HUES6 (cell line): ENCODE measurements around the gene TMEM135.
"Not testable (repeated sequence)": the region's sequence is repeated elsewhere in the genome, so short reads cannot be mapped to it uniquely, and the experiment has no call there.

Source experiments
- H3K27ac ChIP-seq: 2 replicates; pipeline ENCODE4 v1.7.0; 2013; ENCODE audit warnings: low read depth, mild to moderate bottlenecking, low read length, inconsistent platforms
- H3K27me3 ChIP-seq: 2 replicates; pipeline ENCODE4 v1.6.1; 2013; ENCODE audit warnings: low read length; ENCODE audit not compliant: control insufficient read depth, insufficient read depth
- H3K36me3 ChIP-seq: 2 replicates; pipeline ENCODE4 v1.6.1; 2013; ENCODE audit warnings: low read length; ENCODE audit not compliant: control insufficient read depth, insufficient read depth
- H3K4me1 ChIP-seq: 2 replicates; pipeline ENCODE4 v1.6.1; 2013; ENCODE audit warnings: low read length; ENCODE audit not compliant: control insufficient read depth, insufficient read depth
- H3K4me3 ChIP-seq: 2 replicates; pipeline ENCODE4 v1.5.1; 2013; ENCODE audit warnings: low read depth, low read length
- H3K9ac ChIP-seq: one replicate; pipeline ENCODE4 v1.6.1; 2013; ENCODE audit warnings: mild to moderate bottlenecking, low read length
- H3K9me3 ChIP-seq: 2 replicates; pipeline ENCODE4 v1.6.1; 2013; ENCODE audit warnings: low read depth, low read length; ENCODE audit not compliant: control insufficient read depth, insufficient read depth

Gene TMEM135

GRCh38 chr11:87174870-87175269 lies 137.1 kb downstream of the TMEM135 start:
- no peak overlapping the region for H3K27ac ChIP-seq
- no peaks in the 10 kb centered on the region for H3K27me3 ChIP-seq
- peaks cover 5% of the 10 kb centered on the region; the same call in 1 of the 2 replicates for H3K9me3 ChIP-seq
- H3K4me1 ChIP-seq, result peaks cover 10% of the 10 kb centered on the region
- H3K4me3 ChIP-seq, result no peak overlapping the region
- H3K36me3 ChIP-seq, result no peaks in the 10 kb centered on the region; the same call in 1 of the 2 replicates
- no peak overlapping the region for H3K9ac ChIP-seq

GRCh38 chr11:87176044-87176443 lies 138.3 kb downstream of the TMEM135 start:
- Histone ChIP-seq H3K4me3 (no peak overlapping the region), H3K27me3 (no peaks in the 10 kb centered on the region), H3K27ac (no peak overlapping the region), H3K36me3 (no peaks in the 10 kb centered on the region; the same call in 1 of the 2 replicates), H3K9ac (no peak overlapping the region), H3K9me3 (peaks cover 5% of the 10 kb centered on the region; the same call in 1 of the 2 replicates), H3K4me1 (peaks cover 10% of the 10 kb centered on the region)

DNA sequence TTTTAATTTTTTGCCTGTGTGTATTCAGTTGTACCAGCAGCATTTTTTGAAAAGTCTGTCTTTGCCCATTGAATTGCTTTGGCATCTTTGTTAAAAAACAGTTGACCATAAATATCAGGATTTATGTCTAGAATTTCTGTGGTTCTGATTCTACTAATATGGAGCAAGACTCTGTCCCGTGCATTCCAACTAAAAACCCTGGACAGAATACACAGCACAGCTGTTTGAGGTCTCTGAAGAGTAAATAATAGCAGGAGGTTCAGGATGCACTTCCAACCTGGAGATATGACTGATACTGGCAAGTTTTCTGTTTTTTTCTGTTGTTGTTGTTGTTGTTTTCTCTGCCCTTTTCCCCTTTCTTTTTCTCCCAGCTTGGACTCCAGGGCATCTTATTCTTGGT lies 141.9 kb downstream of the TMEM135 start:
- H3K4me1 ChIP-seq, result peaks cover 10% of the 10 kb centered on the region
- no peaks in the 10 kb centered on the region for H3K27me3 ChIP-seq
- no peak overlapping the region for H3K4me3 ChIP-seq
- H3K27ac ChIP-seq, result no peak overlapping the region
- peaks cover 5% of the 10 kb centered on the region; the same call in 1 of the 2 replicates for H3K9me3 ChIP-seq
- H3K9ac ChIP-seq, result no peak overlapping the region
- H3K36me3 ChIP-seq, result no peaks in the 10 kb centered on the region; the same call in 1 of the 2 replicates

GRCh38 chr11:87180742-87181141 lies 143.0 kb downstream of the TMEM135 start:
- Histone ChIP-seq H3K9me3 (peaks cover 5% of the 10 kb centered on the region; the same call in 1 of the 2 replicates), H3K9ac (no peak overlapping the region), H3K27ac (no peak overlapping the region), H3K4me1 (peaks cover 7% of the 10 kb centered on the region), H3K36me3 (no peaks in the 10 kb centered on the region; the same call in 1 of the 2 replicates), H3K27me3 (no peaks in the 10 kb centered on the region), H3K4me3 (no peak overlapping the region)

GRCh38 chr11:87181143-87181542 lies 143.4 kb downstream of the TMEM135 start:
- H3K27ac ChIP-seq, result no peak overlapping the region
- H3K4me3 ChIP-seq, result no peak overlapping the region
- H3K36me3 ChIP-seq, result no peaks in the 10 kb centered on the region; the same call in 1 of the 2 replicates

DNA sequence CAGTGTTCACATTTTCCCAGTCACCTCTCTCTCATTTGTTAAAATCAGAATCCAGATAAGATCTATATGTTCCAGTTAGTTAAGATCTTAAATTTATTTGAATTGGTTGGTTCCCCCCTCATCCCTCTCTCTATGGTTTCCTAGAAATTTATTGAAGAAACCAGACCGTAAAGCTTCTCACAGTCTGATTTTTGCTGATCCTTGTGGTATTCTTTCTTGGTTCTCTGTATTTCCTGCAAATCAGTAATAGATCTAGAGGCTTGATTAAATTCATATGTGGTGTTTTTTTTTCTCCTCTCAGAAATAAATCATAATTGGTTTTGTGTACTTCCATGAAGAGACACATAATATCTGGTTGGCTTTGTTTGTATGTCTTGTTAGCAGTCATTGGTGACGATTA lies 147.5 kb downstream of the TMEM135 start:
- Histone ChIP-seq H3K4me3 (no peak overlapping the region), H3K27me3 (no peaks in the 10 kb centered on the region), H3K9me3 (no peaks in the 10 kb centered on the region), H3K4me1 (no peaks in the 10 kb centered on the region), H3K9ac (no peak overlapping the region), H3K27ac (no peak overlapping the region), H3K36me3 (no peaks in the 10 kb centered on the region)

More at GRCh38 chr11:87181143-87181542, 143.4 kb downstream of the TMEM135 start:
- H3K27me3 ChIP-seq, result no peaks in the 10 kb centered on the region
- no peak overlapping the region for H3K9ac ChIP-seq
- peaks cover 3% of the 10 kb centered on the region; the same call in 1 of the 2 replicates for H3K4me1 ChIP-seq
- H3K9me3 ChIP-seq, result peaks cover 5% of the 10 kb centered on the region; the same call in 1 of the 2 replicates

GRCh38 chr11:87187076-87187475 lies 149.3 kb downstream of the TMEM135 start:
- H3K4me3 ChIP-seq, result no peak overlapping the region
- no peak overlapping the region for H3K9ac ChIP-seq
- H3K27me3 ChIP-seq, result no peaks in the 10 kb centered on the region
- no peaks in the 10 kb centered on the region for H3K4me1 ChIP-seq
- no peak overlapping the region for H3K27ac ChIP-seq
- H3K36me3 ChIP-seq, result no peaks in the 10 kb centered on the region
- no peaks in the 10 kb centered on the region for H3K9me3 ChIP-seq

DNA sequence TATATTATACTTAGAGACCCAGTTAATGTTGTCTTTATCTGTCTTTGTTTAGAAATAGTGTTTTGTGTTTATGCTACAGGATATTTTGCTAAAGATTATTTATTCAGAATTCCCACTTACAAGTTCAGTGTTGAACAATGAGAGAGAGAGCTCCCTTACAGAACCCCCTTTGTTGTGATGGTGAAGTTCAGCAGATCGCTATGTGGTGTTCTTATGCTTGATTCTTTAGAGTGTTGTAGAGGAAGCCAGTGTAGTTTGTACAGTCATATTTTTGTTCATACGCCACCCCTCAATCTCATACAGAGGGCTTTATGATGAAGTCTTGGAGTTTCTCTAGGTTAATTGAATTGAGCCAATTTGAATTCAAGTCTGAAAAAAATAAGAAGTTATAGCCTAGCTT lies 150.2 kb downstream of the TMEM135 start:
- H3K4me3 ChIP-seq, result no peak overlapping the region
- H3K9ac ChIP-seq, result no peak overlapping the region
- H3K4me1 ChIP-seq, result no peaks in the 10 kb centered on the region
- H3K36me3 ChIP-seq, result no peaks in the 10 kb centered on the region
- no peak overlapping the region for H3K27ac ChIP-seq
- H3K9me3 ChIP-seq, result no peaks in the 10 kb centered on the region
- no peaks in the 10 kb centered on the region for H3K27me3 ChIP-seq

DNA sequence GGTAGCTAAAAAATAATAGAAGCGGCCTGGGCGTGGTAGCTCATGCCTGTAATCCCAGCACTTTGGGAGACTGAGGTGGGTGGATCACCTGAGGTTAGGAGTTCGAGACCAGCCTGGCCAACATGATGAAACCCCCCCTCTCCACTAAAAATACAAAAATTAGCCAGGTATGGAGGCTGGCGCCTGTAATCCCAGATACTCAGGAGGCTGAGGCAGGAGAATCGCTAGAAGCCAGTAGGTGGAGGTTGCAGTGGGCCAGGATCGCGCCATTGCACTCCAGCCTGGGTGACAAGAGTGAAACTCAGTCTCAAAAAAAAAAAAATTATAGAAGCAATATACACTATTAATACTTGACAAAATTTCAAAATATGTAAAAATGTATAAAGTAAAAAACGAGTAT lies 150.7 kb downstream of the TMEM135 start:
- not testable (repeated sequence) for H3K9me3 ChIP-seq, H3K27ac ChIP-seq, H3K9ac ChIP-seq, H3K36me3 ChIP-seq, H3K27me3 ChIP-seq, H3K4me1 ChIP-seq, H3K4me3 ChIP-seq

DNA sequence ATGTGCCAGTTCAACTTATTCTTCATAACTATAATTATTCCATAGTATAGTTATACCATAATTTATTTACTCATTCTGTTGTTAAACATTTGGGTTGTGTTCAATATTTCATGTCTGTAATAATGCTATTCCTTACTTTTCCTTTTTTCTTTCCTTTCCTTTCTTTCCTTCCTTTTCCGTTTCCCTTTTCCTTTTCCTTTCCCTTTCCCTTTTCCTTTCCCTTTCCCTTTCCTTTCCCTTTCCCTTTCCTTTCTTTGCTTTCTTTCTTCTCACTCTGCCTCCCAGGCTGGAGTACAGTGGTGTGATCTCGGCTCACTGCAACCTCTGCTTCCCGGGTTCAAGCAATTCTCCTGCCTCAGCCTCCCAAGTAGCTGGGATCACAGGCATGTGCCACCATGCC lies 151.2 kb downstream of the TMEM135 start:
- not testable (repeated sequence) for H3K27ac ChIP-seq, H3K4me1 ChIP-seq

DNA sequence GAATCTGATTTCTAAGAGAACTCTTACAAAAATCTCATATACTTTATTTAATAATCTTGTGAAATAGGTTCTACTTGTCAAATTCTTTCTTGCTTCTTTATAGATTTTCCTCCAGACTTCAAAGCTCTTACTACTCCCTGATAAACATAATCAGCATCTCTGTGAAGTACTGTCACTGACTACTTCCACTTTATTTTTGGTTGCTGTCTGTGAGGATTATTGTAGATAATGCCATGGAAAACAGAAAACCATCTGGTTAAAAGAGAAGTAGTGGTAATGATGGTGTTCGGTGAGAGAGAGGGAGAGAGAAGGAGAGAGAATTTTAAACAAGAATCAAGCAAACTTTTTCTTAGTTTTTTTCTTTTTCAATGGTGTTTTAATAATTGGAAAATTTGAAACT lies 152.3 kb downstream of the TMEM135 start:
- Histone ChIP-seq H3K4me1 (no peaks in the 10 kb centered on the region), H3K4me3 (no peak overlapping the region), H3K36me3 (no peaks in the 10 kb centered on the region), H3K27ac (no peak overlapping the region), H3K9ac (no peak overlapping the region), H3K27me3 (no peaks in the 10 kb centered on the region), H3K9me3 (no peaks in the 10 kb centered on the region)

More for the DNA sequence above, 151.2 kb downstream of the TMEM135 start:
- H3K36me3 ChIP-seq, H3K4me3 ChIP-seq, H3K27me3 ChIP-seq, H3K9ac ChIP-seq, H3K9me3 ChIP-seq: not testable (repeated sequence)
